Measurements from ENCODE around the gene MSRB2. TPM values are rescaled to one million over a fixed set of nuclear protein-coding genes. Genes with fewer than 3 reads are reported as not detected.

The MSRB2 gene
- total RNA-seq, 4 donors from 2014 or later: 3.9 to 15.1 (median 9.1) TPM

GRCh38 chr10:23073527-23073926 is 21.9 kb upstream of the MSRB2 start:
- WGBS, 2 donors: 57 to 61% methylated on average over 3 of the region's 3 CpGs

GRCh38 chr10:23075672-23076071 is 19.7 kb upstream of the MSRB2 start:
- DNase-seq (ENCODE audit: low spot score in 2 of 2): no peak
- WGBS, 2 donors: 89% methylated on average over 3 of the region's 3 CpGs
- TF ChIP-seq, protein P1, sequence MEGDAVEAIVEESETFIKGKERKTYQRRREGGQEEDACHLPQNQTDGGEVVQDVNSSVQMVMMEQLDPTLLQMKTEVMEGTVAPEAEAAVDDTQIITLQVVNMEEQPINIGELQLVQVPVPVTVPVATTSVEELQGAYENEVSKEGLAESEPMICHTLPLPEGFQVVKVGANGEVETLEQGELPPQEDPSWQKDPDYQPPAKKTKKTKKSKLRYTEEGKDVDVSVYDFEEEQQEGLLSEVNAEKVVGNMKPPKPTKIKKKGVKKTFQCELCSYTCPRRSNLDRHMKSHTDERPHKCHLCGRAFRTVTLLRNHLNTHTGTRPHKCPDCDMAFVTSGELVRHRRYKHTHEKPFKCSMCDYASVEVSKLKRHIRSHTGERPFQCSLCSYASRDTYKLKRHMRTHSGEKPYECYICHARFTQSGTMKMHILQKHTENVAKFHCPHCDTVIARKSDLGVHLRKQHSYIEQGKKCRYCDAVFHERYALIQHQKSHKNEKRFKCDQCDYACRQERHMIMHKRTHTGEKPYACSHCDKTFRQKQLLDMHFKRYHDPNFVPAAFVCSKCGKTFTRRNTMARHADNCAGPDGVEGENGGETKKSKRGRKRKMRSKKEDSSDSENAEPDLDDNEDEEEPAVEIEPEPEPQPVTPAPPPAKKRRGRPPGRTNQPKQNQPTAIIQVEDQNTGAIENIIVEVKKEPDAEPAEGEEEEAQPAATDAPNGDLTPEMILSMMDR (IDR thresholded peaks at IDR 0.05): no peak
- TF ChIP-seq POLR2A (IDR thresholded peaks at IDR 0.05): no peak

More at GRCh38 chr10:23073527-23073926, 21.9 kb upstream of the MSRB2 start:
- TF ChIP-seq, protein P1 (IDR thresholded peaks at IDR 0.05): no peak
- TF ChIP-seq POLR2A (IDR thresholded peaks at IDR 0.05): no peak
- no peak overlapping the region for H3K4me3 ChIP-seq (ENCODE audit: low read depth, poor library complexity, severe bottlenecking)
- no peak for DNase-seq (ENCODE audit: low spot score in 2 of 2)
- intact Hi-C loops (cut with DNase I; ENCODE audit: low total_unique reads): no loop called here

DNA sequence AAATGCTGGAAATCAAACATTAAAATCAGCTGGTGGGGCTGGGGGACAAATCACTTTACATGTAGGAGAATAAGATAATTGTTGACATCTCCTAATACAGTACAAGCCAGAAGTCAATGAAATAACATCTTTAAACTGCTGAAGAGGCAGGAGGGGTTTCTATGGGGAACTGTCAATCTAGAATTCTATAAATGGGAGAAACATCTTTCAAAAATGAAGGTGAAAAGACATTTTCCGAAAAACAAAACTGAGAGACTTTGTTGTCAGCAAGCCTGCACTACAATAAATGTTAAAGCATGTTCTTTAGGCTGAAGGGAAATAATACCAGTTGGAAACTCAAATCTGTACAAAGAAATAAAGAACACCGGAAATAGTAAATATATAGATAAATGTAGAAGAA is 17.3 kb upstream of the MSRB2 start:
- no peak overlapping the region for H3K4me3 ChIP-seq (ENCODE audit: low read depth, poor library complexity, severe bottlenecking)
- no peak for DNase-seq (ENCODE audit: low spot score in 2 of 2)
- 90 to 94% methylated on average over 2 of the region's 2 CpGs for WGBS, 2 donors
- intact Hi-C loops (cut with DNase I; ENCODE audit: low total_unique reads): no loop called here
- TF ChIP-seq, protein P1 (IDR thresholded peaks at IDR 0.05): no peak
- no peak for TF ChIP-seq POLR2A (IDR thresholded peaks at IDR 0.05)

More at GRCh38 chr10:23075672-23076071, 19.7 kb upstream of the MSRB2 start:
- H3K4me3 ChIP-seq (ENCODE audit: low read depth, poor library complexity, severe bottlenecking): no peak overlapping the region
- intact Hi-C loops (cut with DNase I; ENCODE audit: low total_unique reads): no loop called here

- intact Hi-C loops (cut with DNase I; ENCODE audit: low total_unique reads): no loop called here
- 66 to 67% methylated on average over 4 of the region's 4 CpGs for WGBS, 2 donors
- TF ChIP-seq, protein P1 (IDR thresholded peaks at IDR 0.05): no peak
- no peak for TF ChIP-seq POLR2A (IDR thresholded peaks at IDR 0.05)
These were observed 15.7 kb upstream of the MSRB2 start for GRCh38 chr10:23079700-23080099.

DNA sequence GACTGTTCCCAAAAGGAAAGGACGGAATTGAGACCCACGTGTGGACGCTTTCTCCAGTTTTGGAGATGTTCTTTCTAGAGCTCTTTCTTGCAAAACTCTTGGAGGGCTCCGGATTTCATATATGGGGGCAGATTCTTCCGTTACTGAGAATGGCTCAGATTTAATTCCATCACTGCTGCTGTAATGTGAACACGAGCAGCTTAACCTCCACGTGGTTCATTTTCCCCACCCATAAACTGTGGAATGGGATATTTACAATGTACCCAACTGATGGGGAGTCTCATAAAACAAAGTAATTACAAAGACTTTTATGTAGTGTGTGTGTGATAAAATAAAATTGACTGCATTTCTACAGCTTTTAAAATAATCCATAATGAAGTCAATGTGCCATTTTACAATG is 15.1 kb upstream of the MSRB2 start:
- intact Hi-C loops (cut with DNase I; ENCODE audit: low total_unique reads): no loop called here
- TF ChIP-seq, protein P1 (IDR thresholded peaks at IDR 0.05): no peak
- TF ChIP-seq POLR2A (IDR thresholded peaks at IDR 0.05): no peak
- no peak for DNase-seq (ENCODE audit: low spot score in 2 of 2)
- WGBS, 2 donors: 65 to 73% methylated on average over 7 of the region's 7 CpGs
- H3K4me3 ChIP-seq (ENCODE audit: low read depth, poor library complexity, severe bottlenecking): no peak overlapping the region

More at GRCh38 chr10:23079700-23080099, 15.7 kb upstream of the MSRB2 start:
- DNase-seq (ENCODE audit: low spot score in 2 of 2): no peak
- no peak overlapping the region for H3K4me3 ChIP-seq (ENCODE audit: low read depth, poor library complexity, severe bottlenecking)

DNA sequence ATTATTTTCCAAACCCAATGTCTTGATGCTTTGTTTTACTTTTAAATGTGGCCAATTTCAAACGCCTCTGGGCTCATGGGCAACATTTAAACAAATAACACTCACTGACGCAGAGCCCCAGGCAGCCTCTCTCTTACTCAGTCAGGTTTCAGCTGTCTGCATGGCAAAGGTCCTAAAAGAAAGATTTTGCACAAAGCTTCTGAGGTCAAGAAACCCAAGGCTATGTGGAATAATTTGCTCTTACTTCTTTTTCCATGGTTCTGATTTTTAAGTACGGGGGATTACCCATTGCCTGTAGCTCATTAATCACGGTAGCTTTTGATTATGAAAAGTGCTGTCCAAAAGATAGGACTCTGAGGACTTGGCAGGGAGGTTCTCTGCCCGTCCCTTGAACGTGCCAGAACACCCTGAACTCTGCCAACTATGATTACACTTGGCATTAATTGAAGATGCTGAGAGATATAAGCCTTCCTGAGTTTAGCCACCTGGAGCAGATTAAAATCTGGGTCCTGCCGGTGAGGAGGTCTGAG is 14.1 kb upstream of the MSRB2 start:
- TF ChIP-seq, protein P1 (IDR thresholded peaks at IDR 0.05): no peak
- no peak for TF ChIP-seq POLR2A (IDR thresholded peaks at IDR 0.05)
- no peak for DNase-seq (ENCODE audit: low spot score in 2 of 2)
- intact Hi-C loops (cut with DNase I; ENCODE audit: low total_unique reads): no loop called here
- no peak overlapping the region for H3K4me3 ChIP-seq (ENCODE audit: low read depth, poor library complexity, severe bottlenecking)
- 10 to 20% methylated on average over 7 of the region's 7 CpGs for WGBS, 2 donors

All from lower leg skin (tissue), 4 donors.